Sigmoid colon (tissue), 4 donors: ENCODE data around the gene MDFI.

Experiments used
- EP300 ChIP-seq, 4 donors: sonication (generic); formaldehyde crosslinking; IDR thresholded peaks; one replicate each; pipeline ENCODE4 v1.6.1; 2017; ENCODE audit warnings: antibody characterized with exemption in 4 of 4
- POLR2AphosphoS5 ChIP-seq, 4 donors: sonication (generic); formaldehyde crosslinking; IDR thresholded peaks; one replicate each; pipeline ENCODE4 v1.6.1; 2017; ENCODE audit warnings: antibody characterized with exemption in 4 of 4
- TF ChIP-seq, protein P1 (sequence below), 4 experiments: fragments of 450-650 bp in 3 of 4; fragments of 200-600 bp in 1 of 4; IDR thresholded peaks; one replicate each; pipeline ENCODE4 v1.5.1; 2016 to 2019; ENCODE audit warnings: antibody characterized with exemption in 4 of 4, mild to moderate bottlenecking in 3 of 4, moderate library complexity in 2 of 4

- TF ChIP-seq, protein P1, sequence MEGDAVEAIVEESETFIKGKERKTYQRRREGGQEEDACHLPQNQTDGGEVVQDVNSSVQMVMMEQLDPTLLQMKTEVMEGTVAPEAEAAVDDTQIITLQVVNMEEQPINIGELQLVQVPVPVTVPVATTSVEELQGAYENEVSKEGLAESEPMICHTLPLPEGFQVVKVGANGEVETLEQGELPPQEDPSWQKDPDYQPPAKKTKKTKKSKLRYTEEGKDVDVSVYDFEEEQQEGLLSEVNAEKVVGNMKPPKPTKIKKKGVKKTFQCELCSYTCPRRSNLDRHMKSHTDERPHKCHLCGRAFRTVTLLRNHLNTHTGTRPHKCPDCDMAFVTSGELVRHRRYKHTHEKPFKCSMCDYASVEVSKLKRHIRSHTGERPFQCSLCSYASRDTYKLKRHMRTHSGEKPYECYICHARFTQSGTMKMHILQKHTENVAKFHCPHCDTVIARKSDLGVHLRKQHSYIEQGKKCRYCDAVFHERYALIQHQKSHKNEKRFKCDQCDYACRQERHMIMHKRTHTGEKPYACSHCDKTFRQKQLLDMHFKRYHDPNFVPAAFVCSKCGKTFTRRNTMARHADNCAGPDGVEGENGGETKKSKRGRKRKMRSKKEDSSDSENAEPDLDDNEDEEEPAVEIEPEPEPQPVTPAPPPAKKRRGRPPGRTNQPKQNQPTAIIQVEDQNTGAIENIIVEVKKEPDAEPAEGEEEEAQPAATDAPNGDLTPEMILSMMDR (IDR thresholded peaks at IDR 0.05): peak; percentile 83 to 90 (median 89)
- TF ChIP-seq EP300 (IDR thresholded peaks at IDR 0.05): no peak
- TF ChIP-seq POLR2AphosphoS5 (IDR thresholded peaks at IDR 0.05): peak in 2 of 4 donors; percentile 44 to 50
These were observed 45.4 kb downstream of the MDFI start for GRCh38 chr6:41683523-41684310.
